T-helper 2 cell (primary cell): ENCODE data around the gene PAQR9.
A peak's percentile ranks its signal among the peaks of the same experiment; 100 is the strongest.

Experiments used
- DNase-seq, 5 experiments: peaks; one replicate each; pipeline versions ENCODE4 v3.0.0 to v3.0.0-alpha.2; 2012 to 2022

Gene PAQR9

DNA sequence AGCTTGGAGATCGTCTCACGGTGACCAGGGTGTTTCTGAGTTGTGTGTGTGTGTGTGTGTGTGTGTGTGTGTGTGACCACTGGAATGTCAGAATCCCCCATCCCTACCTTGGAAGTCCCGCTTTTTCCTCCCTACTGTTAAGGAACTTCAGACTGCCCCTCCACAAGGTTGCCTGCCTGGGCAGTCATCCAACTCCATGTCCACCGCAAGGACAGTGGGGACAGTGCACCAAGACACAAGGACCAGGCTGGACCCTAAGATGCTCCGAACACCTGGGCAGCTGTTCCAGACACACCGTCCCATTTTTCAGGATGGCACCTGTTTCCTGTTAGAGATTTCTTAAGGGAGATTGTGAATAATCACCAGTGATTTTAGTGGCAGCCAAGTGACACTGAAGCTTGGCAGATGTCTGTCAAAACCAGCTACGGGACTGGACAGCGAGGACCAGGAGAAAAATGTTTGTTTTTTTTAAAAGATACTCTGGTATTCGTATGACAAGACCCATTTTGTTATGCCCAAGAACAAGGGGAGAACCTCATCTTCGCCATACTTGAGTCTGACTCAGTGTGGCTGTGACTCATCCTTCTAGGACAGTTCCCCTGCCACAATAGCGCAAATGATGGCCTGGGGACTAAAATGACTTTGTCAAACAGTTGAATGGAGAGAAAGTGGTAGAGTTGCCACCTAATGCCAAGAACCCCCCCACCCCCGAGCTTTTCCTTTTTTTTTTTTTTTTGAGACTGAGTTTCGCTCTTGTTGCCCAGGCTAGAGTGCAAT, 15.5 kb downstream of the PAQR9 start:
- DNase-seq: peak in 1 of 5 experiments; percentile 40

GRCh38 chr3:142947352-142947751, 16.1 kb downstream of the PAQR9 start:
- no peak for DNase-seq

DNA sequence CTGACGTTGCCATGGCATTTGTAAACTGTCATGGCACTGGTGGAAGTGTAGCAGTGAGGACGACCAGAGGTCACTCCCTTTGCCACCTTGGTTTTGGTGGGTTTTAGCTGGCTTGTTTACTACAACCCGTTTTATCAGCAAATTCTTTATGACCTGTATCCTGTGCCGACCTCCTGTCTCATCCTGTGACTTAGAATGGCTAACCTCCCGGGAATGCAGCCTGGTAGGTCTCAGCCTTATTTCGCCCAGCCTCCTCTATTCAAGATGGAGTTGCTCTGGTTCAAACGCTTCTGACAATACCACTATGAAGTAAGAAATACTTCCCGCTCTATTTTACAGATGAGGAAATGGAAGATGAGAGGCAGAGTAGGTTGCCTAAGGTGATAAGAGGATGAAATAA, 16.6 kb downstream of the PAQR9 start:
- DNase-seq: no peak

GRCh38 chr3:142945023-142945422, 18.5 kb downstream of the PAQR9 start:
- no peak for DNase-seq

- peak in 1 of 5 experiments; percentile 52 for DNase-seq
These were observed 19.1 kb downstream of the PAQR9 start for GRCh38 chr3:142944342-142944741.

DNA sequence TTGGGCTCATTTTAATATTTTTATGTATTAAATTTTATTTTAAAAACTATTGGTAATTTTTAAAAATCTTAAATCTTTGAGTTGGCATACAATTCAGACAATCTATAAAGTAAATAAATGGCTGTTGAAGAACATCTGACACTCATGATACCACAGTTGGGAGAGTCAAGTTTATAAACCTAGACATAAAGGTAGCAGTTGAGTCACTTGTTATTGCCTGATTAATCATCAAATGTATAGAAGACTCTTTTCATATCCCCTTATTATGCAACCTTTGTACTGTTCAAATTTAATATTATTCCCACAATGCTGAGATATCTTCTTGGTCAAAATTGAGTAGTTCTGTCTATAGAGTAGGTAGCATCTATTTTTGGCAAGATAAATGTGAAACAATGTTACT, 19.6 kb downstream of the PAQR9 start:
- no peak for DNase-seq

- DNase-seq: no peak
These were observed 20.1 kb downstream of the PAQR9 start for GRCh38 chr3:142943349-142943748.

DNA sequence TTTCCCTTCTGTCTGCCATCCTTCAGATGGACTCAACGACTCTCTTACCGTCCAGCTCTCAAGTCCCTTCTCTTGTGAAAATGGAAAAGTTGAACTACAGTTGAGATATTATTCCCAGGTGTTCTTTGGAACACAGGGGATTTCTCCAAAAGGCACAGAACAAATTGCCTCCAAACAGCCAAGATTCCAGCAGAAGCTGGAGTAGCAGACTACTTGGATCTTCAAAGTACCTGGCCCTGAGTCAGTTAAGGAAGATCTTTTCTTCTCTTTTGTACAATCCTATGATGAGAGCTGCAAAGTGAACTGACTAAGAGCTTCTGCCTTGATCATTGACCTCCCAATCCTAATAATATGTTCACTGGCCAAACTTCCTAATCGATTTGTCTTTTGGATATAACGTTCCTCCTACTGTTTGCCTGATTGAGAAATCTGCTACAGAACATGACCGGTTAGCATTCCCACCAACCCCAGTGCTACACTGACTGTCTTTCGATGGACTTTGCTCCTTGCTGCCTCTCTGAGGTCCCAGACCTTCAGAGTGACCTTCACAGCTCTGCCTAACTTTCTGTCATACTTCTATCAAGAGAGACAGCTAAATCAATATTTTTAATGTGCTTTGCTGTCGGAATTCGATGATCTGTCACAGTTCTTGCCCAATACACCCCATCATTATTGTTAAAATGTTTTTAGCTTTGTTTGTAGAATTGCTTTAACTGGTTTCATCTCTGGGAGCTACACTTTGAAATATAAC, 21.9 kb downstream of the PAQR9 start:
- no peak for DNase-seq

DNA sequence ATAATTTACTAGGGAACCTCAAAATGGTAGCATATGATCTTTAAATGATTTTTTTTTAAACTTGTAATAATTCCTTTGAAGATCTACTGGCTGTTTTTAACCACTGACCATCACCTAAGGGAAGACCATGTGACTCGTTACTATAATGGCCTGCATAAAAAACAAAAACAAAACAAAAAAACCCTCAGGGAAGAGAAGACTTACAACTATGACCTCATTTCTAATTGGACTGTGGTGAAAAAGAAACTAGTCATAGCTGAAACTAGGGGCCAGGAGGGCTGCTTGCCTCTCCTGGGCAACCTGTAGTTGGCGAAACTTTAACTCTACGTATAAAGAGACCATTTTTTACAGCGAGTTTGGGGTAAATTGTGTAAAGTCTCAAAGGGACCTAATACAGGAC, 23.0 kb downstream of the PAQR9 start:
- no peak for DNase-seq

DNA sequence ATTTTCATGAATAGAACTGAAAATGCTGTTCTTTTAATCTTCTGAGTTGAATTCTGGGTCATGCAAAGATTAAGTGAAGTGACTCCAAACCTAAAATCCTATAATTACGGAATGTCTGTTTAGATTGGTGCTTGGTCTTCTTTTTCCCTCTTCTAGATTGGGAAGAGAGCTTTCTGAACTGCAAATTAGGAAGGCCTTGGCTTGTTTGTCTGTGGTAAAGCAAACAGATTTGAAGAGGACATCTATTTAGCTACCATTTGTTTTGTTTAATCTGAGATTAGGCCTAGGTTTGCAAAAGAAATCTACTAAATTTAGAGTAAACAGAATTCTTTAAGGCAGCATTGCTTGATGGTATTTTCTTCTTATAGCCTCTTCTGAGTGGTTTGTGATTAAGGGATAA, 23.5 kb downstream of the PAQR9 start:
- no peak for DNase-seq

- no peak for DNase-seq
These were observed 27.5 kb downstream of the PAQR9 start for GRCh38 chr3:142935963-142936362.

- DNase-seq: no peak
These were observed 28.6 kb downstream of the PAQR9 start for GRCh38 chr3:142934887-142935269.

DNA sequence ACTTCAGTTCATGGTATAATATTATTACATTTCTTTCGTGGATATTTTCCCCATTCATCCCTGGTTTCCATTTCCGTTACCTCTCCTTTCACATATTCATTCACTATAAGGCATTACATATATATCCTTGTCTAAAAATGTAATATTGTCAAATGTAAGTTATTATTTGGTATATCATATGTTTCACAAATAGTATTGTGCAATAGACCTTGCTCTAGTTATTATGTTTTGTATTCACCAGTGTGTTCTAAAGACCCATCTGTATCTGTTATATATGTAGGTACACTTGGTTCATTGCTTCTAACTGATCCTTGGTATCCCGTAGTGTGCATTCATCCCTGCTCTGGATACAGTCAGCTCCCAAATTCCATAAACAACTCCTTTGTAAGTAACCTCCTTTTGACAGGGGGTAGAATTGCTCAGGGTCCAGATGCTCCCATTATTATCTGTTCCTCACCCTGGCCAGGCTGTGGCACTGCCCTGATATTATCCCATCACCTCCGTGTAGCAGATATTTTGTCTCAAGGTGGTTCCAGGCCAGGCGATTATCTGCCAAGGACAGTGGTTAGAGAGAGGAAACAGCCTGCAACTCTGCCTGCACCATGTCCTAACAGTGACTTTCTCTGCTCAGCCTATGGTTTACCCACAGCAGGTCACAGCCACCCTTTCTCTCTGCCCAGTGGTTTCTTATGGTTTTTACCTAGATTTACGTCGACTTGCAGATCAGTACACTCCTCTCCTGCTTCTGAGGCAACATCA, 29.2 kb downstream of the PAQR9 start:
- DNase-seq: no peak

DNA sequence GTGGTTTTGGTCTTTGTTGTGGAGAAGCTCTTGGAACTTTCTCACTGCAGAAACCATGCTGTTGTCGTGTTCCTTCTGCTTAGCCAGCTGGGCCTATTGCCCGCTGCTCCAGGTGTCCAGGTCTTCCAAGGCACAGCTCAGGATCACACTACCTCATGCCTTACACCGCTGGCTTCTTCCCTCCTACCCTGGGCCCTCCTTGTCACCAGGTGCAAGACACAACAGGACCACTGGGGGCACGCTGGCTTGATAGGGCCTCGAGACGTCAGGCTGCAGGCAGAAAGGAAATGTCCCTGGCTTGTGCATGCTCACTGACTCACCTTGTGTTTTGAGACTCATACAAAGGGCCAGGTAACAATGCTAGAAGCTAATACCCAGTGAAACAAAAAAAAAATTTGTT, 32.3 kb downstream of the PAQR9 start:
- DNase-seq: peak in 1 of 5 experiments; percentile 30

GRCh38 chr3:142930463-142930862, 33.0 kb downstream of the PAQR9 start:
- DNase-seq: no peak

DNA sequence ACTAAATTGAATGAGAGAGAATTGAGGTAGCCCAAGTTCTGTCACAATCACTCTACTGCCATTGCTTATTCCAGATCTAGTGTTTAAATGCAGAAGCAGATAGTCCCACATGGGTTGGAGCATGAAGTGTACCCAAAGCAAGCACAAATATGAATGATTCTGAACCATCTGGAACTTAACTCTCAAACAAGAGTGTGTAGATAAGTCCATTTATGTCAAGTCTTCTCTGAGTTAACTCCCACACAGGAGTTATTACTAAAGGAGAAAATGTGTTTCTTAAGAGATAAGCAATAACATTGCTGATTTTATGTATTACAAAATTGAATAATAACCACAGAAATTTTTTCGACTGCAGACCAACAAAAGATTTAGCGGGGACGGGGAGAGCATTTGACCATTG, 33.6 kb downstream of the PAQR9 start:
- no peak for DNase-seq

- DNase-seq: peak in 2 of 5 experiments; percentile 7 to 67
These were observed 34.4 kb downstream of the PAQR9 start for GRCh38 chr3:142929109-142929508.

GRCh38 chr3:142926368-142926944, 37.0 kb downstream of the PAQR9 start:
- no peak for DNase-seq

- no peak for DNase-seq
These were observed 38.3 kb downstream of the PAQR9 start for GRCh38 chr3:142925140-142925539.

DNA sequence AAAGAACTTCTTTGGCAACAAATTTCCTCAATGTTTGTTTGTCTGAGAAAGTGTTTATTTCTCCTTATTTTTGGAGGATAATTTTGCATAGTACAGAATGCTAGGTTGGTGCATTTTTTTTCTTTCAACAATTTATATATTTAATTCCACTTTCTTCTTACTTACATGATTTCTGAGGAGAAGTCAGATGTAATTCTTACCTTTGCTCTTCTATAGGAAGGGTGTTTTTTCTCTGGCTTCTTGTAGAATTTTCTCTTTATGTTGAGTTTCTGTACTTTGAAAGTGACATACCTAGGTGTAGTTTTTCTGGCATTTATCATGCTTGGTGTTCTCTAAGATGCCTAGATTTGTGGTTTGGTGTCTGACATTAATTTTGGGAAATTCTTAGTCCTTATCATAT, 39.8 kb downstream of the PAQR9 start:
- DNase-seq: no peak

DNA sequence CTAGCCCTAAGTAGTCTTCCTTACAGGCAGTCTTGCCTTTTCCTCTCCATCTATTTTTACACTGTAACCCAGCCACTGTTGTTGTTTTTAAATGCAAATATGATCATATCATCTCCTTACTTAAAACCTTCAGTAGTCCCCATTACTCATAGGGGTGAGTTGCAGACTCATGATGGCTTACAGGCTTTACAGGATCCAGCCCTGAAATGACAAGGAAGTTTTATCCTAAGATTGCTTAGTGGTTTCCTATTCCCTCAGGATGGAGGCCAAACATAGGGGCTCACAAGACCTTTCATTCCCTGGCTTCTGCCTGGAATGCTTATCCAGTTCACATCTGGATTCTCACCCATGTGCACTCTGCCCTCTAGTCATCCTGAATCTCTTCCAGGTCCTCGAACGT, 46.9 kb downstream of the PAQR9 start:
- no peak for DNase-seq

GRCh38 chr3:142915636-142916035, 47.8 kb downstream of the PAQR9 start:
- no peak for DNase-seq

DNA sequence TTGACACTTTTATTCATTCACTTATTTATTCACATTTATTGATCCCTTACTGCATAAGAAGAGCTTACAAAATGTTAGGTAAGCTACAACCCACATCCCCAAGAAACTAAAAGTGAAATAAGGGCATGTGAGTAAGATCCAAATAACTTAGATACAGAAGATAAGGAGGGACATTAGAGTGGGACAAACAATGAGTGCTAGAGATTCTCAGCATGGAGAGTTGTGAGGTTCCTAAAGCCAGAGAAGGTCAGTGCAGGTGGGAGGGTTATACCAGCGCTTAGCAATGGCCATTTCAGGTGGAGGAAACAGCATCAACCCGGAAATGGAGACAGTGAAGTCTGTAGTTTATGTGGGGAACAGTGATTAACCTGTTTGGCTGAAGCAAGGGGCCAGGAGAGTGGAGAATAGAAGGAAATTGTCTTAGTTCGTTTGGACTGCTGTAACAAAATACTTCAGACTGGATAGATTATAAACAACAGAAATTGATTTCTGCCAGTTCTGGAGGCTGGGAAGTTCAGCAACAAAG, 49.1 kb downstream of the PAQR9 start:
- DNase-seq: no peak
